MM.1S (cell line): ENCODE data around the gene ARGLU1.

Experiments used
- DNase-seq: peaks from one replicate; pipeline ENCODE4 v3.0.0-alpha.2; 2015
- H2AFZ ChIP-seq: fragments of 300-600 bp; sonication (generic); 2 replicates; pipeline ENCODE4 v1.6.0; 2016; ENCODE audit warnings: antibody characterized with exemption, low read length
- H3F3A ChIP-seq: fragments of 300-600 bp; sonication (generic); 2 replicates; pipeline ENCODE4 v1.6.1; 2016; ENCODE audit warnings: mild to moderate bottlenecking, antibody characterized with exemption, low read length, moderate library complexity, mixed read lengths; ENCODE audit not compliant: insufficient read depth
- H3K27ac ChIP-seq: fragments of 300-600 bp; sonication (generic); 2 replicates; pipeline ENCODE4 v1.5.1; 2016; ENCODE audit warnings: mild to moderate bottlenecking, low read length
- H3K27me3 ChIP-seq: fragments of 300-600 bp; sonication (generic); replicated peaks from 2 replicates; pipeline ENCODE4 v1.6.0; 2016; ENCODE audit warnings: low read length; ENCODE audit not compliant: insufficient read depth
- H3K36me3 ChIP-seq: fragments of 300-600 bp; sonication (generic); replicated peaks from 2 replicates; pipeline ENCODE4 v1.6.1; 2016; ENCODE audit warnings: mild to moderate bottlenecking, low read length, mixed read lengths; ENCODE audit not compliant: insufficient read depth
- H3K4me1 ChIP-seq: fragments of 300-600 bp; sonication (generic); 2 replicates; pipeline ENCODE4 v1.6.1; 2016; ENCODE audit warnings: low read length, mixed read lengths
- H3K4me2 ChIP-seq: fragments of 300-600 bp; sonication (generic); 2 replicates; pipeline ENCODE4 v1.6.0; 2016; ENCODE audit warnings: low read depth, low read length
- H3K4me3 ChIP-seq: fragments of 300-600 bp; sonication (generic); 2 replicates; pipeline ENCODE4 v1.5.1; 2016; ENCODE audit warnings: low read length, mixed read lengths
- H3K79me2 ChIP-seq: fragments of 300-600 bp; sonication (generic); 2 replicates; pipeline ENCODE4 v1.6.1; 2016; ENCODE audit warnings: mixed run types, low read length, mixed read lengths
- H3K9ac ChIP-seq: fragments of 300-600 bp; sonication (generic); 2 replicates; pipeline ENCODE4 v1.6.1; 2016; ENCODE audit warnings: low read length, mixed read lengths
- H3K9me2 ChIP-seq: fragments of 300-600 bp; sonication (generic); replicated peaks from 2 replicates; pipeline ENCODE4 v1.6.1; 2016; ENCODE audit warnings: mild to moderate bottlenecking, low read length, mixed read lengths; ENCODE audit not compliant: insufficient read depth
- H3K9me3 ChIP-seq: fragments of 300-600 bp; sonication (generic); replicated peaks from 2 replicates; pipeline ENCODE4 v1.6.1; 2016; ENCODE audit warnings: mild to moderate bottlenecking, low read length, mixed read lengths; ENCODE audit not compliant: insufficient read depth
- H4K20me1 ChIP-seq: fragments of 300-600 bp; sonication (generic); 2 replicates; pipeline ENCODE4 v1.6.1; 2016; ENCODE audit warnings: mild to moderate bottlenecking, low read length, moderate library complexity, mixed read lengths; ENCODE audit not compliant: insufficient read depth
- CTCF ChIP-seq: fragments of 300-600 bp; sonication (generic); IDR thresholded peaks from 2 replicates; pipeline ENCODE4 v1.5.1; 2016; ENCODE audit warnings: antibody characterized with exemption, low read length, mixed read lengths
- EZH2 ChIP-seq: fragments of 300-600 bp; sonication (generic); optimal IDR thresholded peaks from 2 replicates; pipeline ENCODE3; 2017; ENCODE audit warnings: low read depth, mild to moderate bottlenecking, antibody characterized with exemption, low read length, mixed read lengths
- EZH2phosphoT487 ChIP-seq: fragments of 300-600 bp; sonication (generic); IDR thresholded peaks from 2 replicates; pipeline ENCODE4 v1.6.1; 2018; ENCODE audit warnings: antibody characterized with exemption, low read length

ARGLU1 gene

GRCh38 chr13:106596275-106596937 lies 28.5 kb upstream of the ARGLU1 start:
- Histone ChIP-seq H3K9me2 (no peaks in the 10 kb centered on the region), H3F3A (no peaks in the 10 kb centered on the region), H4K20me1 (no peaks in the 10 kb centered on the region), H2AFZ (no peak overlapping the region), H3K9me3 (no peaks in the 10 kb centered on the region), H3K27ac (no peak overlapping the region), H3K79me2 (no peaks in the 10 kb centered on the region), H3K36me3 (no peaks in the 10 kb centered on the region), H3K4me2 (no peak overlapping the region), H3K27me3 (no peaks in the 10 kb centered on the region), H3K9ac (no peak overlapping the region), H3K4me1 (no peaks in the 10 kb centered on the region), H3K4me3 (no peak overlapping the region)
- DNase-seq, result no peak
- TF ChIP-seq EZH2 (no peak), EZH2phosphoT487 (no peak), CTCF (no peak)

GRCh38 chr13:106595625-106596024 lies 27.7 kb upstream of the ARGLU1 start:
- Histone ChIP-seq H2AFZ (no peak overlapping the region), H3K4me1 (no peaks in the 10 kb centered on the region), H4K20me1 (no peaks in the 10 kb centered on the region), H3K4me2 (no peak overlapping the region), H3K27ac (no peak overlapping the region), H3K4me3 (no peak overlapping the region), H3K9me2 (no peaks in the 10 kb centered on the region), H3K27me3 (no peaks in the 10 kb centered on the region), H3K9me3 (no peaks in the 10 kb centered on the region), H3K36me3 (no peaks in the 10 kb centered on the region), H3F3A (no peaks in the 10 kb centered on the region), H3K9ac (no peak overlapping the region), H3K79me2 (no peaks in the 10 kb centered on the region)
- DNase-seq, result no peak
- TF ChIP-seq EZH2phosphoT487, result no peak
- no peak for TF ChIP-seq EZH2
- TF ChIP-seq CTCF, result no peak

- Histone ChIP-seq H3K4me2 (no peak overlapping the region), H3K27ac (no peak overlapping the region), H3K9me2 (no peaks in the 10 kb centered on the region), H3K4me3 (no peak overlapping the region), H3K27me3 (no peaks in the 10 kb centered on the region), H2AFZ (no peak overlapping the region), H3K4me1 (no peaks in the 10 kb centered on the region), H3F3A (no peaks in the 10 kb centered on the region), H3K79me2 (no peaks in the 10 kb centered on the region), H4K20me1 (no peaks in the 10 kb centered on the region), H3K36me3 (no peaks in the 10 kb centered on the region), H3K9ac (no peak overlapping the region), H3K9me3 (no peaks in the 10 kb centered on the region)
- DNase-seq, result no peak
- TF ChIP-seq EZH2phosphoT487 (no peak), CTCF (no peak), EZH2 (no peak)
Measured at GRCh38 chr13:106594980-106595379, 27.0 kb upstream of the ARGLU1 start.
